B cell (primary cell): ENCODE data around the gene THSD4. TPM values are rescaled to one million over a fixed set of nuclear protein-coding genes. Genes with fewer than 3 reads are reported as not detected.

Source experiments
- ATAC-seq: fragments of 200-7000 bp; cut with Tn5 transposase; one replicate; pipeline ENCODE4 v1.10.0; 2021; ENCODE audit warnings: low read depth, mild to moderate bottlenecking, moderate number of reproducible peaks, moderate library complexity
- CTCF ChIA-PET: fragments of 350-600 bp; sonication (Branson Sonifier 250); formaldehyde crosslinking; loops from one replicate; lab custom pipeline; 2021; ENCODE audit warnings: antibody characterized with exemption, inconsistent platforms; lab: Charles Lee
- POLR2A ChIA-PET: fragments of 350-600 bp; sonication (Branson Sonifier 250); formaldehyde crosslinking; loops from one replicate; lab custom pipeline; 2021; ENCODE audit warnings: antibody characterized with exemption; lab: Charles Lee
- DNase-seq: peaks from one replicate; pipeline ENCODE4 v3.0.0; 2013
- H2AFZ ChIP-seq: 2 replicates; pipeline ENCODE4 v1.6.1; 2012; ENCODE audit warnings: mild to moderate bottlenecking, low read depth, low read length; ENCODE audit not compliant: insufficient read depth, poor library complexity, severe bottlenecking
- H3K27ac ChIP-seq, 2 donors: 1 replicate in 1 of 2; 2 replicates in 1 of 2; pipeline ENCODE4 v1.5.1; 2012 to 2013; ENCODE audit warnings: low read length in 2 of 2, mild to moderate bottlenecking in 2 of 2, moderate library complexity in 1 of 2
- H3K27me3 ChIP-seq, 4 experiments: fragments of 200-600 bp in 1 of 4; sonication (generic) in 1 of 4; replicated peaks in 1 of 4; 1 replicate in 2 of 4; 2 replicates in 2 of 4; pipeline versions ENCODE4 v1.6.1 to v1.7.0; 2013 to 2016; ENCODE audit warnings: low read length in 3 of 4, mild to moderate bottlenecking in 2 of 4, mixed read lengths in 1 of 4, moderate library complexity in 1 of 4; ENCODE audit not compliant: insufficient read depth in 4 of 4, control insufficient read depth in 3 of 4; ENCODE audit errors: control extremely low read depth in 1 of 4
- H3K36me3 ChIP-seq, 2 experiments: replicated peaks in 1 of 2; 1 replicate in 1 of 2; 2 replicates in 1 of 2; pipeline versions ENCODE4 v1.6.1 to v1.7.1; 2013; ENCODE audit warnings: low read length in 1 of 2; ENCODE audit not compliant: insufficient read depth in 2 of 2, control insufficient read depth in 1 of 2; ENCODE audit errors: control extremely low read depth in 1 of 2, extremely low read depth in 1 of 2
- H3K4me1 ChIP-seq, 2 donors: fragments of 200-600 bp in 1 of 2; sonication (generic) in 1 of 2; 1 replicate in 1 of 2; 2 replicates in 1 of 2; pipeline versions ENCODE4 v1.5.1 to v1.6.1; 2013 to 2017; ENCODE audit warnings: low read length in 2 of 2; ENCODE audit not compliant: control insufficient read depth in 2 of 2, insufficient read depth in 2 of 2
- H3K4me2 ChIP-seq: replicated peaks from 2 replicates; pipeline ENCODE3; 2012; ENCODE audit warnings: mild to moderate bottlenecking, low read depth, low read length; ENCODE audit not compliant: poor library complexity, severe bottlenecking
- H3K4me3 ChIP-seq, 5 experiments: fragments of 200-600 bp in 1 of 5; sonication (generic) in 1 of 5; 1 replicate in 3 of 5; 2 replicates in 2 of 5; pipeline versions ENCODE4 v1.5.1 to v1.7.0; 2011 to 2016; ENCODE audit warnings: low read length in 4 of 5, mild to moderate bottlenecking in 4 of 5, low read depth in 2 of 5, control low read depth in 1 of 5, moderate library complexity in 1 of 5; ENCODE audit not compliant: insufficient read depth in 1 of 5; ENCODE audit errors: control extremely low read depth in 1 of 5, extremely low read depth in 1 of 5
- H3K79me2 ChIP-seq: fragments of 200-600 bp; sonication (generic); one replicate; pipeline ENCODE4 v1.6.0; 2016; ENCODE audit warnings: low read length; ENCODE audit not compliant: control insufficient read depth, insufficient read depth
- H3K9ac ChIP-seq: fragments of 200-600 bp; sonication (generic); 2 replicates; pipeline ENCODE4 v1.6.1; 2017; ENCODE audit warnings: mild to moderate bottlenecking, low read length, moderate library complexity
- H3K9me3 ChIP-seq, 3 donors: one replicate each; pipeline versions ENCODE4 v1.6.1 to v1.7.1; 2013; ENCODE audit warnings: low read length in 2 of 3; ENCODE audit not compliant: control insufficient read depth in 2 of 3, insufficient read depth in 1 of 3; ENCODE audit errors: control extremely low read depth in 1 of 3
- H4K20me1 ChIP-seq: 2 replicates; pipeline ENCODE4 v1.6.0; 2012; ENCODE audit warnings: mild to moderate bottlenecking, low read length; ENCODE audit not compliant: insufficient read depth, control insufficient read depth, poor library complexity, severe bottlenecking
- H3K27ac Mint-ChIP-seq: one replicate; pipeline ENCODE4 v1.8.0; 2021; ENCODE audit warnings: mixed read lengths
- H3K27me3 Mint-ChIP-seq: one replicate; pipeline ENCODE4 v1.8.0; 2021; ENCODE audit warnings: mixed read lengths
- H3K4me1 Mint-ChIP-seq: one replicate; pipeline ENCODE4 v1.8.0; 2021; ENCODE audit warnings: mixed read lengths
- H3K4me3 Mint-ChIP-seq: one replicate; pipeline ENCODE4 v1.8.0; 2021; ENCODE audit warnings: mixed read lengths
- H3K9me3 Mint-ChIP-seq: one replicate; pipeline ENCODE4 v1.8.0; 2022; ENCODE audit warnings: mixed read lengths; ENCODE audit not compliant: insufficient read depth
- EZH2 ChIP-seq: IDR thresholded peaks from 2 replicates; pipeline ENCODE4 v1.6.1; 2012; ENCODE audit warnings: borderline replicate concordance, low read depth, mild to moderate bottlenecking, moderate library complexity, low read length; ENCODE audit not compliant: insufficient read depth, poor library complexity, severe bottlenecking
- WGBS: methylation state at CpG from one replicate; pipeline ENCODE4 v1.1.5; 2013; ENCODE audit warnings: missing lambda C conversion rate; ENCODE audit not compliant: insufficient coverage; 5-methylcytosine and 5-hydroxymethylcytosine counted together
- intact Hi-C: fragments of 100-400 bp; cut with micrococcal nuclease; formaldehyde crosslinking; loops from one replicate; pipeline ENCODE4 v1.10.0; 2022
- polyA plus RNA-seq: library from polyadenylated mRNA; depleted of rRNA; stranded (reverse); fragments of >200 nt; gene quantifications from 2 replicates; pipeline ENCODE4 v1.2.3, GENCODE V29; 2012
- total RNA-seq, 2 donors: library from RNA; stranded (reverse); fragments of 120-200 nt in 1 of 2; gene quantifications; 1 replicate in 1 of 2; 2 replicates in 1 of 2; pipeline versions ENCODE4 v1.2.3 to v1.2.4, GENCODE V29; 2013 to 2022
- TF ChIP-seq, protein P1 (sequence below): fragments of 200-600 bp; IDR thresholded peaks from one replicate; pipeline ENCODE4 v1.8.0; 2022; ENCODE audit warnings: antibody characterized with exemption, mild to moderate bottlenecking

Gene THSD4
- total and polyA plus RNA-seq, 2 donors (not counting 1 experiment from before 2014, with no cell fraction given), result not detected

DNA sequence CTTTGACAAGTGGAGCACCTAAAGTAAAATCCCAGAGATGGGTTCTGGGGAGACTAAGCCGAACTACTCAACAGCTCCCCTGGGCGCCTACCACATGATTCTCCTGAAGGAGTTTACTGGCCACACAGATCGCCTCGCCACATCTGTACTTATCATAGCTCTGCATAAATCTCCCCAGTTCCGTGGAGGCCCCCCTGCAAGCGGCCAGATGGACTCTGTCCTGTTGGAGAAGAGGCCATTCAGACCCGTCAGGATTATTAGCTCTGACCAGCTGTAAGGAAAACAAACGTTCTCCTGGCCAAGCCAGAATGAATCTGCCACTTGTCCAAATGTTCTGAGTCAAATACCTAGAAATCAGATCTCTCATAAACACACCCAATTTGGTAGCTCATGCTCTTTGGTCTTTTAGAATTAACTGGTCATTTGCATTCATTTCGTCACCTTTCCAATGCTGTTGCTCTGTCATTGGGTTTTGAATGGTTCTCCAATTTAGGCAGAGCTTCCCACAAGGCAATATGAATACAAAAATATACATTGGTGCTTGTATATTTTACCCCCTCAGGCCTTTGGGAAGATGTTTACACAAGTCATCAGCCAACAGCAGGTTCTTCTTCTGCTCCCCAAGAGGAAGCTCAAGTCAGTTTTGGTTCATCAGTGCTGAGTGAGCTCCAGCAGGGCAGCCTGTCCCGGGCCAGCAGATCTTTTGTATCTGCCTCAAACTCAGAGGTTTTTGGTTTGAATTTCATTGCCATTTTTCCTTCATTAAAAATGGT is 124.5 kb downstream of the THSD4 start:
- 78% methylated on average over 8 of the region's 10 CpGs for WGBS
- Histone ChIP-seq H4K20me1 (no peaks in the 10 kb centered on the region), H3K4me3 (no peak overlapping the region), H3K9ac (no peak overlapping the region), H3K4me2 (no peak overlapping the region), H3K27me3 (no peaks in the 10 kb centered on the region), H3K4me1 (no peaks in the 10 kb centered on the region), H3K27ac (no peak overlapping the region), H3K36me3 (no peaks in the 10 kb centered on the region), H2AFZ (no peak overlapping the region), H3K9me3 (peaks cover 0 to 4% (median 0%) of the 10 kb centered on the region in 3 donors), H3K79me2 (no peaks in the 10 kb centered on the region)
- no peak for TF ChIP-seq EZH2
- TF ChIP-seq, protein P1, sequence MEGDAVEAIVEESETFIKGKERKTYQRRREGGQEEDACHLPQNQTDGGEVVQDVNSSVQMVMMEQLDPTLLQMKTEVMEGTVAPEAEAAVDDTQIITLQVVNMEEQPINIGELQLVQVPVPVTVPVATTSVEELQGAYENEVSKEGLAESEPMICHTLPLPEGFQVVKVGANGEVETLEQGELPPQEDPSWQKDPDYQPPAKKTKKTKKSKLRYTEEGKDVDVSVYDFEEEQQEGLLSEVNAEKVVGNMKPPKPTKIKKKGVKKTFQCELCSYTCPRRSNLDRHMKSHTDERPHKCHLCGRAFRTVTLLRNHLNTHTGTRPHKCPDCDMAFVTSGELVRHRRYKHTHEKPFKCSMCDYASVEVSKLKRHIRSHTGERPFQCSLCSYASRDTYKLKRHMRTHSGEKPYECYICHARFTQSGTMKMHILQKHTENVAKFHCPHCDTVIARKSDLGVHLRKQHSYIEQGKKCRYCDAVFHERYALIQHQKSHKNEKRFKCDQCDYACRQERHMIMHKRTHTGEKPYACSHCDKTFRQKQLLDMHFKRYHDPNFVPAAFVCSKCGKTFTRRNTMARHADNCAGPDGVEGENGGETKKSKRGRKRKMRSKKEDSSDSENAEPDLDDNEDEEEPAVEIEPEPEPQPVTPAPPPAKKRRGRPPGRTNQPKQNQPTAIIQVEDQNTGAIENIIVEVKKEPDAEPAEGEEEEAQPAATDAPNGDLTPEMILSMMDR, result no peak
- POLR2A ChIA-PET, result no interaction called here
- H3K9me3 Mint-ChIP-seq, result no peaks in the 10 kb centered on the region
- intact Hi-C loops, result no loop called here
- CTCF ChIA-PET, result no interaction called here
- no peaks in the 10 kb centered on the region for H3K4me1 Mint-ChIP-seq
- no peak overlapping the region for H3K27ac Mint-ChIP-seq
- no peak overlapping the region for H3K4me3 Mint-ChIP-seq
- peaks cover 4% of the 10 kb centered on the region for H3K27me3 Mint-ChIP-seq
- DNase-seq (no peak), ATAC-seq (no peak)

DNA sequence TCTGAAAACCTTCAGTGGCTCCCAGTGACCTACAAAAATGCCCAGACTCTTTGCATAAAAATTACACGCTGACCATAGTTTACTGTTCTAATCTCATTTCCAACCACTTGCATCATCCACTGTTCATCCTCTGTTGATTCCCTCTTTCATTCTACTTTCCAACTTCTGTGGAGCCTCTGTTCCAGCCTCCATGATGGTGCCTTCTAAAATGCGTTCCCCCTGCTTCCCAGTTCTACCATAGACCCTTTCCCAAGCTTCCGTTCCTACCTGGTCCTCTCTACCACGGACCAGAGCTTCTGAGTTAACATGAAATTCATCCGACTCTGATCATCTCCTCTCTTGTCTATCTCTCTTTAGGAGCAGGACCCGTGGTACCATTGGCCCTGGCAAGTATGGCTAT is 127.0 kb downstream of the THSD4 start:
- ChIA-PET POLR2A (no interaction called here), CTCF (no interaction called here)
- H3K4me1 ChIP-seq, result no peaks in the 10 kb centered on the region
- no peak for DNase-seq
- no peaks in the 10 kb centered on the region for H4K20me1 ChIP-seq
- no peaks in the 10 kb centered on the region for H3K27me3 ChIP-seq
- H3K9ac ChIP-seq, result no peak overlapping the region
- H3K4me2 ChIP-seq, result no peak overlapping the region
- H3K36me3 ChIP-seq, result no peaks in the 10 kb centered on the region
- no peak overlapping the region for H3K27ac Mint-ChIP-seq
- ATAC-seq, result no peak
- no peaks in the 10 kb centered on the region for H3K4me1 Mint-ChIP-seq
- H3K27ac ChIP-seq, result no peak overlapping the region
- no peak overlapping the region for H2AFZ ChIP-seq
- H3K79me2 ChIP-seq, result no peaks in the 10 kb centered on the region
- TF ChIP-seq, protein P1, result no peak
- no peak for TF ChIP-seq EZH2
- H3K9me3 Mint-ChIP-seq, result no peaks in the 10 kb centered on the region
- H3K9me3 ChIP-seq, result peaks cover 0 to 4% (median 0%) of the 10 kb centered on the region in 3 donors
- H3K4me3 Mint-ChIP-seq, result no peak overlapping the region
- peaks cover 4% of the 10 kb centered on the region for H3K27me3 Mint-ChIP-seq
- no peak overlapping the region for H3K4me3 ChIP-seq
- WGBS, result 88% methylated on average over 6 of the region's 6 CpGs
- intact Hi-C loops, result no loop called here
